ENCODE measurements around the gene MMAB. TPM values are rescaled to one million over a fixed set of nuclear protein-coding genes. Genes with fewer than 3 reads are reported as not detected.

The MMAB gene
- total RNA-seq, 1 experiment from 2014 or later = 24.3 TPM

DNA sequence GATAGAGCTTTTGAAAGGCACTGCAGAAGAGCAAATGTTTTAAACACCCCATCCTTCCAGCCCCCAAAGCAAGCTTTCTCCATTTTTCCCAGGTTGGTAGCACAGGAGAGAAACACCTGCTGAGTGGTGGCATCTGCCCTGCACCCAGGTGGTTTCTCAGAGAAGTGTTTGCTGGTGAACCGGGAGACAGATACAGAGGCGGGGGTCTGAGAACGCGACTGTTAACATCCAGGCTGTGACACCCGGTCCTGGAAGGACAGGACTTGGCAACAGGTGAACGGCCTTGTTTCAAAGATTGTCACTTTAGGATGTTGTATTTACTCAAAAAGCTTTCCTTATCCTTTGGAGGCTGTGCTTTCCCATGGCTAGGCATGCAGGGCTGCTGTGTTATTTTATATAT, 18.5 kb downstream of the MMAB start:
- Histone ChIP-seq H3T11ph (ENCODE audit: low read length) (no peak overlapping the region), H3K23me2 (ENCODE audit: insufficient read length, low read depth, low read length, poor library complexity, severe bottlenecking) (no peaks in the 10 kb centered on the region), H2BK12ac (ENCODE audit: insufficient read length, low read depth, low read length) (no peak overlapping the region), H2BK5ac (ENCODE audit: insufficient read length, low read length) (no peak overlapping the region), H4K20me1 (ENCODE audit: control insufficient read depth, insufficient read depth, insufficient read length) (no peaks in the 10 kb centered on the region), H3K56ac (ENCODE audit: insufficient read length, low read depth, low read length) (no peak overlapping the region), H3K14ac (ENCODE audit: insufficient read depth, low read length) (no peak overlapping the region), H4K5ac (ENCODE audit: insufficient read length, low read depth, low read length) (no peak overlapping the region), H3K23ac (ENCODE audit: insufficient read length, low read depth, low read length) (no peak overlapping the region), H2AFZ (ENCODE audit: low read length) (no peak overlapping the region), H3K79me2 (ENCODE audit: insufficient read depth, low read length) (no peaks in the 10 kb centered on the region), H3K27ac (ENCODE audit: insufficient read length, low read depth, low read length) (no peak overlapping the region), H2BK15ac (ENCODE audit: low read depth, low read length) (no peak overlapping the region), H3K27me3 (ENCODE audit: insufficient read depth, low read length) (no peaks in the 10 kb centered on the region), H2AK5ac (ENCODE audit: insufficient read length, low read length) (no peak overlapping the region), H3K4me1 (ENCODE audit: insufficient read depth, low read length) (no peaks in the 10 kb centered on the region), H3K9ac (ENCODE audit: extremely low read depth, insufficient read length, low read length) (no peak overlapping the region), H2BK120ac (ENCODE audit: low read depth, low read length, poor library complexity, severe bottlenecking) (no peak overlapping the region), H3K18ac (ENCODE audit: insufficient read length, low read depth, low read length) (no peak overlapping the region), H3K4me2 (ENCODE audit: insufficient read depth, insufficient read length, low read length) (no peak overlapping the region), H4K91ac (ENCODE audit: insufficient read length, low read depth, low read length) (no peak overlapping the region), H3K9me3 (ENCODE audit: control insufficient read depth, low read depth, low read length) (no peaks in the 10 kb centered on the region), H3K79me1 (ENCODE audit: insufficient read depth, low read depth, low read length, poor library complexity, severe bottlenecking) (no peaks in the 10 kb centered on the region), H4K8ac (replicated peaks; ENCODE audit: insufficient read length, low read depth, low read length) (no peak overlapping the region), H2BK20ac (ENCODE audit: low read depth, low read length, poor library complexity, severe bottlenecking) (no peak overlapping the region), H3K4ac (ENCODE audit: low read depth, low read length) (no peak overlapping the region)
- Mint-ChIP-seq H3K4me1 (peaks cover 2 to 3% of the 10 kb centered on the region in 2 experiments; a peak in 3 of 4 replicates), H3K36me3 (ENCODE audit: insufficient read depth in 1 of 3, low read depth in 3 of 3) (peaks cover 0 to 3% (median 2%) of the 10 kb centered on the region in 3 experiments; a peak in 4 of 7 replicates), H3K4me3 (no peak overlapping the region), H3K27me3 (ENCODE audit: low read depth) (peaks cover 7% of the 10 kb centered on the region), H3K9me3 (no peaks in the 10 kb centered on the region), H3K27ac (no peak overlapping the region)
- DNase-seq = no peak
- TF ChIP-seq, protein P1, sequence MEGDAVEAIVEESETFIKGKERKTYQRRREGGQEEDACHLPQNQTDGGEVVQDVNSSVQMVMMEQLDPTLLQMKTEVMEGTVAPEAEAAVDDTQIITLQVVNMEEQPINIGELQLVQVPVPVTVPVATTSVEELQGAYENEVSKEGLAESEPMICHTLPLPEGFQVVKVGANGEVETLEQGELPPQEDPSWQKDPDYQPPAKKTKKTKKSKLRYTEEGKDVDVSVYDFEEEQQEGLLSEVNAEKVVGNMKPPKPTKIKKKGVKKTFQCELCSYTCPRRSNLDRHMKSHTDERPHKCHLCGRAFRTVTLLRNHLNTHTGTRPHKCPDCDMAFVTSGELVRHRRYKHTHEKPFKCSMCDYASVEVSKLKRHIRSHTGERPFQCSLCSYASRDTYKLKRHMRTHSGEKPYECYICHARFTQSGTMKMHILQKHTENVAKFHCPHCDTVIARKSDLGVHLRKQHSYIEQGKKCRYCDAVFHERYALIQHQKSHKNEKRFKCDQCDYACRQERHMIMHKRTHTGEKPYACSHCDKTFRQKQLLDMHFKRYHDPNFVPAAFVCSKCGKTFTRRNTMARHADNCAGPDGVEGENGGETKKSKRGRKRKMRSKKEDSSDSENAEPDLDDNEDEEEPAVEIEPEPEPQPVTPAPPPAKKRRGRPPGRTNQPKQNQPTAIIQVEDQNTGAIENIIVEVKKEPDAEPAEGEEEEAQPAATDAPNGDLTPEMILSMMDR (conservative IDR thresholded peaks at IDR 0.05) = no peak
- no CpG with 5 or more reads among the region's 6 CpGs for WGBS (ENCODE audit: extremely low coverage, insufficient read length, low lambda C conversion rate)
